HepG2 (cell line): Measurements from ENCODE around the gene ALG3. TPM values are rescaled to one million over a fixed set of nuclear protein-coding genes. Genes with fewer than 3 reads are reported as not detected.

Source experiments
- ATAC-seq: fragments of 200-7000 bp; cut with Tn5 transposase; 3 replicates; pipeline ENCODE4 v1.9.1; 2020; ENCODE audit warnings: mild to moderate bottlenecking, moderate library complexity
- BruUV-seq: library from RNA; stranded (reverse); fragments of 400-500 nt; replicated peaks from 2 replicates; lab custom pipeline; 2021; lab: Mats Ljungman, UMichigan
- CTCF ChIA-PET: fragments of 300-600 bp; formaldehyde crosslinking; extraction: SDS; loops from one replicate; lab custom pipeline; 2021; ENCODE audit warnings: low total read pairs, inconsistent platforms, low intra/inter-chr PET ratio; lab: Yijun Ruan, JAX
- POLR2A ChIA-PET: fragments of 350-600 bp; sonication (Branson Sonifier 250); formaldehyde crosslinking; loops from one replicate; lab custom pipeline; 2020; ENCODE audit warnings: antibody characterized with exemption, inconsistent platforms; lab: Yijun Ruan, JAX
- DNase-seq: peaks from one replicate; pipeline ENCODE4 v3.0.0-alpha.2; 2015; ENCODE audit warnings: low spot score
- FAIRE-seq: peaks from 3 replicates; lab custom pipeline; 2011; peaks lifted over from hg19 to GRCh38; lab: Jason Lieb, UNC
- H2AFZ ChIP-seq: one replicate; pipeline ENCODE4 v1.6.1; 2011; ENCODE audit warnings: low read length, inconsistent platforms
- H3K27ac ChIP-seq: fragments of 300-600 bp; 3 replicates; pipeline ENCODE4 v1.8.0; 2011; ENCODE audit warnings: mixed run types, mild to moderate bottlenecking, mixed read lengths, low read length, inconsistent platforms; ENCODE audit not compliant: insufficient read depth; ENCODE audit errors: extremely low read length
- H3K27me3 ChIP-seq, 2 experiments: fragments of 200-600 bp in 1 of 2; 2 replicates in 1 of 2; 3 replicates in 1 of 2; pipeline versions ENCODE4 v1.6.0 to v1.8.0; 2011; ENCODE audit warnings: low read length in 2 of 2, mild to moderate bottlenecking in 2 of 2, moderate library complexity in 2 of 2, inconsistent platforms in 1 of 2; ENCODE audit not compliant: insufficient read depth in 2 of 2, control insufficient read depth in 1 of 2
- H3K36me3 ChIP-seq, 2 experiments: fragments of 200-600 bp in 1 of 2; replicated peaks in 1 of 2; 2 replicates in 1 of 2; 3 replicates in 1 of 2; pipeline versions ENCODE4 v1.5.1 to v1.8.0; 2011; ENCODE audit warnings: low read length in 2 of 2, inconsistent platforms in 1 of 2; ENCODE audit not compliant: insufficient read depth in 2 of 2, control insufficient read depth in 1 of 2
- H3K4me1 ChIP-seq: 2 replicates; pipeline ENCODE4 v1.5.1; 2012; ENCODE audit warnings: low read length, inconsistent platforms; ENCODE audit not compliant: insufficient read depth
- H3K4me2 ChIP-seq: 2 replicates; pipeline ENCODE4 v1.6.0; 2011; ENCODE audit warnings: low read depth, low read length, inconsistent platforms
- H3K4me3 ChIP-seq, 3 experiments: fragments of 200-600 bp in 1 of 3; sonication (generic), shearing (Covaris generic) in 1 of 3; replicated peaks in 1 of 3; 2 replicates each; pipeline ENCODE4 v1.5.1; 2011 to 2016; ENCODE audit warnings: low read length in 3 of 3, inconsistent platforms in 2 of 3, low read depth in 2 of 3, mild to moderate bottlenecking in 2 of 3, control low read depth in 1 of 3, mixed read lengths in 1 of 3; ENCODE audit not compliant: insufficient read depth in 1 of 3
- H3K79me2 ChIP-seq: one replicate; pipeline ENCODE4 v1.6.1; 2011; ENCODE audit warnings: low read length, inconsistent platforms; ENCODE audit not compliant: insufficient read depth
- H3K9ac ChIP-seq: 2 replicates; pipeline ENCODE4 v1.6.0; 2011; ENCODE audit warnings: mild to moderate bottlenecking, low read depth, low read length, inconsistent platforms; ENCODE audit not compliant: insufficient read depth
- H3K9me3 ChIP-seq: 2 replicates; pipeline ENCODE4 v1.5.1; 2012; ENCODE audit warnings: mild to moderate bottlenecking, low read length
- H4K20me1 ChIP-seq: 2 replicates; pipeline ENCODE4 v1.6.0; 2011; ENCODE audit warnings: inconsistent platforms, mild to moderate bottlenecking, low read length, moderate library complexity; ENCODE audit not compliant: insufficient read depth
- ELF3 ChIP-seq: IDR thresholded peaks from 2 replicates; pipeline ENCODE4 v1.6.1; 2016; ENCODE audit warnings: missing genetic modification reagents, missing compliant biosample characterization
- GATA4 ChIP-seq: sonication (generic); IDR thresholded peaks from 2 replicates; pipeline ENCODE4 v1.6.1; 2016; ENCODE audit warnings: antibody characterized with exemption, low read depth, borderline replicate concordance
- MAX ChIP-seq: IDR thresholded peaks from 2 replicates; pipeline ENCODE4 v1.6.1; 2012; ENCODE audit warnings: inconsistent platforms
- MAZ ChIP-seq, 2 experiments: sonication (generic) in 1 of 2; formaldehyde crosslinking in 1 of 2; IDR thresholded peaks; 2 replicates each; pipeline versions ENCODE4 v1.5.0 to v1.6.1; 2012 to 2020; ENCODE audit warnings: low read depth in 2 of 2, mild to moderate bottlenecking in 2 of 2, borderline replicate concordance in 1 of 2, improper control_type of control experiment in 1 of 2, low read length in 1 of 2, missing genetic modification reagents in 1 of 2, moderate library complexity in 1 of 2
- NR1H2 ChIP-seq: sonication (generic); formaldehyde crosslinking; IDR thresholded peaks from 2 replicates; pipeline ENCODE4 v1.8.1; 2022; ENCODE audit warnings: low read depth, missing genetic modification reagents, borderline replicate concordance
- PATZ1 ChIP-seq: sonication (generic); formaldehyde crosslinking; IDR thresholded peaks from 2 replicates; pipeline ENCODE4 v1.4.0; 2020; ENCODE audit warnings: missing genetic modification reagents
- SAP130 ChIP-seq: IDR thresholded peaks from 2 replicates; pipeline ENCODE4 v1.6.1; 2016; ENCODE audit warnings: low read depth
- SKIL ChIP-seq: sonication (generic); formaldehyde crosslinking; IDR thresholded peaks from 2 replicates; pipeline ENCODE4 v1.8.0; 2022; ENCODE audit warnings: missing genetic modification reagents, mild to moderate bottlenecking, moderate library complexity, borderline replicate concordance
- SNAPC5 ChIP-seq: sonication (generic); formaldehyde crosslinking; IDR thresholded peaks from 2 replicates; pipeline ENCODE4 v1.8.1; 2023; ENCODE audit warnings: mild to moderate bottlenecking, missing genetic modification reagents, borderline replicate concordance
- XRCC5 ChIP-seq: fragments of 200-400 bp; formaldehyde crosslinking; optimal IDR thresholded peaks from 2 replicates; pipeline ENCODE3; 2017; ENCODE audit warnings: mild to moderate bottlenecking, low read length
- ZNF317 ChIP-seq: sonication (generic); formaldehyde crosslinking; IDR thresholded peaks from 2 replicates; pipeline ENCODE4 v1.5.0; 2020; ENCODE audit warnings: mild to moderate bottlenecking, missing genetic modification reagents
- ZNF615 ChIP-seq: sonication (generic); formaldehyde crosslinking; IDR thresholded peaks from 2 replicates; pipeline ENCODE4 v1.5.0; 2020; ENCODE audit warnings: mild to moderate bottlenecking, missing genetic modification reagents, borderline replicate concordance
- ZNF724P ChIP-seq: sonication (generic); formaldehyde crosslinking; IDR thresholded peaks from 2 replicates; pipeline ENCODE4 v1.8.0; 2022; ENCODE audit warnings: missing genetic modification reagents, borderline replicate concordance
- WGBS: methylation state at CpG from one replicate; pipeline ENCODE4 v1.1.6; 2017; ENCODE audit warnings: low lambda C conversion rate; 5-methylcytosine and 5-hydroxymethylcytosine counted together
- in situ Hi-C: cut with HindIII; loops from 2 replicates; pipeline ENCODE4 v1.10.0; 2017; ENCODE audit warnings: low pct_unique_long_range_greater_than_20kb; ENCODE audit not compliant: extremely low pct_ligation_motif_present
- intact Hi-C: fragments of 100-400 bp; cut with micrococcal nuclease; formaldehyde crosslinking; loops from one replicate; pipeline ENCODE4 v1.10.0; 2022; ENCODE audit not compliant: unreplicated experiment
- polyA plus RNA-seq, 8 experiments: library from polyadenylated mRNA; depleted of rRNA in 3 of 8; stranded (reverse) in 7 of 8; unstranded in 1 of 8; fragments of >200 nt; fragmentation: Illumina TruSeq in 4 of 8; extraction: Trizol in 4 of 8; gene quantifications; 2 replicates each; pipeline versions ENCODE4 v1.2.1 to v1.2.3, GENCODE V29; 2011 to 2016; ENCODE audit warnings: low read depth in 4 of 8, missing spikeins in 1 of 8, mixed read lengths in 1 of 8; ENCODE audit not compliant: insufficient read depth in 1 of 8
- total RNA-seq, 5 experiments: library from RNA; depleted of rRNA; stranded (reverse); fragments of >200 nt; fragmentation: Illumina TruSeq; extraction: Trizol; gene quantifications; 2 replicates each; pipeline ENCODE4 v1.2.3, GENCODE V29; 2016; ENCODE audit warnings: low read depth in 1 of 5

The ALG3 gene
- total and polyA plus RNA-seq, 2 of the 13 experiments (the other 11 are each of a cell fraction or from before 2014, with no cell fraction given), result 46.6 to 57.1 TPM

GRCh38 chr3:184261854-184262763 is 13.3 kb upstream of the ALG3 start (continued):
- TF ChIP-seq PATZ1 (CRISPR knock-in tag) (peak; percentile 72; the same call in 1 of the 2 replicates), ZNF317 (CRISPR knock-in tag) (no peak), XRCC5 (no peak), GATA4 (no peak)

GRCh38 chr3:184261270-184261853 is 12.6 kb upstream of the ALG3 start, which contains the start of gene CAMK2N2:
Gene CAMK2N2 (minus strand): TSS chr3:184261553. CDS start chr3:184261285, 268 bp downstream.
- no peak for FAIRE-seq
- H3K79me2 ChIP-seq, result no peaks in the 10 kb centered on the region
- in situ Hi-C loops, result no loop called here
- no peak within 1 kb of the TSS for H3K27ac ChIP-seq
- H3K27me3 ChIP-seq, result peaks cover 3 to 27% of the 10 kb centered on the region in 2 experiments
- H3K4me1 ChIP-seq, result peaks cover 24% of the 10 kb centered on the region
- no peak within 1 kb of the TSS for H3K9ac ChIP-seq
- ChIA-PET POLR2A (interaction anchor here (1.5 kb wide), 1 partner anchor 12 kb away, joined by 4 read pairs; the partner anchor contains the start of gene EEF1AKMT4), CTCF (no interaction called here)
- no peaks in the 10 kb centered on the region for H3K9me3 ChIP-seq
- 0 out of 5 replicates have a peak, but pooled peaks cover 0 to 1% of the 10 kb centered on the region in 2 experiments for H3K36me3 ChIP-seq
- peak; percentile 64 for ATAC-seq
- H2AFZ ChIP-seq, result no peak within 1 kb of the TSS
- WGBS, result 2% methylated on average over 9 of the region's 67 CpGs
- H4K20me1 ChIP-seq, result peaks cover 12% of the 10 kb centered on the region; the same call in 1 of the 2 replicates
- DNase-seq, result peak; percentile 41
- H3K4me2 ChIP-seq, result peak within 1 kb of the TSS; percentile 92
- H3K4me3 ChIP-seq, result peak within 1 kb of the TSS; percentile 61 to 73 (median 62)
- no TSS peak for BruUV-seq
- intact Hi-C loops, result loop anchor here (1.0 kb wide), 1 partner anchor 24 kb away; no protein-coding TSS in a partner anchor
- TF ChIP-seq MAZ (IDR thresholded peaks at IDR 0.05; ENCODE audit: borderline replicate concordance, low read depth, low read length), result no peak
- TF ChIP-seq MAZ (CRISPR knock-in tag; IDR thresholded peaks at IDR 0.05; ENCODE audit: low read depth), result 0 out of 2 replicates have a peak, but pooled peaks have one; percentile 5
- TF ChIP-seq ZNF724P (CRISPR knock-in tag), result no peak
- no peak for TF ChIP-seq NR1H2 (CRISPR knock-in tag)
- TF ChIP-seq SNAPC5 (CRISPR knock-in tag), result no peak
- TF ChIP-seq ZNF615, result no peak
- no peak for TF ChIP-seq ELF3 (CRISPR knock-in tag)
- TF ChIP-seq MAX, result peak; percentile 44
- no peak for TF ChIP-seq SKIL (CRISPR knock-in tag)
- peak; percentile 14; the same call in 1 of the 2 replicates for TF ChIP-seq SAP130 (CRISPR knock-in tag)
